ENCODE results near the gene PROM2.

- TF ChIP-seq CTCF (IDR thresholded peaks at IDR 0.05; ENCODE audit: insufficient read depth, low read depth, low read length) = no peak
- TF ChIP-seq EZH2 (IDR thresholded peaks at IDR 0.05; ENCODE audit: insufficient read depth, low read length) = no peak
Observed at GRCh38 chr2:95274291-95275150, at the start of gene PROM2.
